ENCODE results near the gene CALML5.

Gene CALML5

DNA sequence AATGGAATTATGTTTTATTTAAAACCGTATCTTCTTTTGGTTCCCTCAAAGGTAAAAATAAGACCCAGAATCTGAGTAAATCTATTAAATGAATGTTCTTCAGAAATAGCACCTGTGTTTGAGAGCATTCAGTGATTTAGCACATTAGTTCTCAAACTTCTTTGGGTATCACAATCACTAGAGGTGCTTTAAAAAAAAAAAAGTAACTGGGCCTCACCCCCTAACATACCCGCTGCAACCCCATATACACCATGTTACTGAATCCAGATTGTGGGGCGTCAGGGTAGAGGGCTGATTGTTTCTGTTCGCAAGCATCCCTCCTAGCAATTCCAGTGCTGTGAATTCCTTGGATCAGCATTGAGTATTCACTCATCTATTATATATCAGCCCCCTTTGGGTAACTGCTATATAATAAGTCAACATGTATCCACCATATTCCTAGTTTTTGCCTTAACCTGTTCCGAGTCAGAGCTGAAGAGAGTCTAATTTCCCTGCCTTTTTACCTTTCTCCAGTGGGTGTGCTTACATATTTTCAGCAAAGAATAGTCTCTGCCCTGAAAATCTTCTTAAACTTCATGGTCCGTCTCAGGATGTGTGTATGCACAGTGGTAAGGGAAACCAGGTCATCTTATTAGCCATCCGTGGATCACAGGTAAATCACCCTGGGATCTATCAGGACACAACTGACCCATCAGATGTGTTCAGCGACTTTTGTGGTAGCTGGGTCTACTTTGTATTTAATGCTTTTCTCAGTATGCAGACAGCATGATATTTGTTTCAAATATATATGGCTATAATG, 40.2 kb downstream of the CALML5 start:
- no peak overlapping the region for H3K27ac ChIP-seq
- TF ChIP-seq, protein P1, sequence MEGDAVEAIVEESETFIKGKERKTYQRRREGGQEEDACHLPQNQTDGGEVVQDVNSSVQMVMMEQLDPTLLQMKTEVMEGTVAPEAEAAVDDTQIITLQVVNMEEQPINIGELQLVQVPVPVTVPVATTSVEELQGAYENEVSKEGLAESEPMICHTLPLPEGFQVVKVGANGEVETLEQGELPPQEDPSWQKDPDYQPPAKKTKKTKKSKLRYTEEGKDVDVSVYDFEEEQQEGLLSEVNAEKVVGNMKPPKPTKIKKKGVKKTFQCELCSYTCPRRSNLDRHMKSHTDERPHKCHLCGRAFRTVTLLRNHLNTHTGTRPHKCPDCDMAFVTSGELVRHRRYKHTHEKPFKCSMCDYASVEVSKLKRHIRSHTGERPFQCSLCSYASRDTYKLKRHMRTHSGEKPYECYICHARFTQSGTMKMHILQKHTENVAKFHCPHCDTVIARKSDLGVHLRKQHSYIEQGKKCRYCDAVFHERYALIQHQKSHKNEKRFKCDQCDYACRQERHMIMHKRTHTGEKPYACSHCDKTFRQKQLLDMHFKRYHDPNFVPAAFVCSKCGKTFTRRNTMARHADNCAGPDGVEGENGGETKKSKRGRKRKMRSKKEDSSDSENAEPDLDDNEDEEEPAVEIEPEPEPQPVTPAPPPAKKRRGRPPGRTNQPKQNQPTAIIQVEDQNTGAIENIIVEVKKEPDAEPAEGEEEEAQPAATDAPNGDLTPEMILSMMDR (IDR thresholded peaks at IDR 0.05), result no peak
- H3K4me3 ChIP-seq, result no peak overlapping the region
- DNase-seq (ENCODE audit: low spot score), result no peak

DNA sequence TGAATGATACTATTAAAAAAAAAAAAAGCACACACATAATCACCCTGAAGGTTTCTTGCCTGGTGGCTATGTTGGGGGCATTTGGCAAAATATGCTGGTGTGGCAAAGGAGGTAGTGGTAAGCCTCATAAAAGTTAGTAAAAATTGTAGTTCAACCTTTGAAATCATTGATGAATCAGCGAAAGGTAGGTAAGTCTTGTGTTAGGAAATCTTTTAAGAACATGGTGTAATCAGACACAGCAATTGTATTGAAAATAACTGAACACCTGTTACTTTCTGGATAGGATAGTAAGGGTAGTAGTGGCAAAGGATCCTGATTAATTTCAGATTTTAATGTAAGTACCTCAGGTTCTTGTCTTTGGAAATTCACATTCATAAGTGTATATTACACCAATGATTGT, 40.9 kb downstream of the CALML5 start:
- no peak overlapping the region for H3K27ac ChIP-seq
- no peak overlapping the region for H3K4me3 ChIP-seq
- TF ChIP-seq, protein P1 (IDR thresholded peaks at IDR 0.05), result no peak
- no peak for DNase-seq (ENCODE audit: low spot score)

GRCh38 chr10:5457741-5458140, 41.6 kb downstream of the CALML5 start:
- no peak overlapping the region for H3K4me3 ChIP-seq
- no peak overlapping the region for H3K27ac ChIP-seq
- DNase-seq (ENCODE audit: low spot score), result no peak
- TF ChIP-seq, protein P1 (IDR thresholded peaks at IDR 0.05), result no peak

DNA sequence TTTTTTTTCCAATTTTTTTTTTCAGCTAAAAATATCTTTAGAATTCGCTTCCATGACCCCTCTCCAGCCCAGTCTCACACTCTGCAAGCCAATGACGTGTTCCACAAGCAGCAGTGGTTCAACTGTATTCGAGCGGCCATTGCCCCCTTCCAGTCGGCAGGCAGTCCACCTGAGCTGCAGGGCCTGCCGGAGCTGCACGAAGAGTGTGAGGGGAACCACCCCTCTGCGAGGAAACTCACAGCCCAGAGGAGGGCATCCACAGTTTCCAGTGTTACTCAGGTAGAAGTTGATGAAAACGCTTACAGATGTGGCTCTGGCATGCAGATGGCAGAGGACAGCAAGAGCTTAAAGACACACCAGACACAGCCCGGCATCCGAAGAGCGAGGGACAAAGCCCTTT, 42.8 kb downstream of the CALML5 start:
- Histone ChIP-seq H3K27ac (no peak overlapping the region), H3K4me3 (no peak overlapping the region)
- DNase-seq (ENCODE audit: low spot score), result no peak
- TF ChIP-seq, protein P1 (IDR thresholded peaks at IDR 0.05), result no peak

DNA sequence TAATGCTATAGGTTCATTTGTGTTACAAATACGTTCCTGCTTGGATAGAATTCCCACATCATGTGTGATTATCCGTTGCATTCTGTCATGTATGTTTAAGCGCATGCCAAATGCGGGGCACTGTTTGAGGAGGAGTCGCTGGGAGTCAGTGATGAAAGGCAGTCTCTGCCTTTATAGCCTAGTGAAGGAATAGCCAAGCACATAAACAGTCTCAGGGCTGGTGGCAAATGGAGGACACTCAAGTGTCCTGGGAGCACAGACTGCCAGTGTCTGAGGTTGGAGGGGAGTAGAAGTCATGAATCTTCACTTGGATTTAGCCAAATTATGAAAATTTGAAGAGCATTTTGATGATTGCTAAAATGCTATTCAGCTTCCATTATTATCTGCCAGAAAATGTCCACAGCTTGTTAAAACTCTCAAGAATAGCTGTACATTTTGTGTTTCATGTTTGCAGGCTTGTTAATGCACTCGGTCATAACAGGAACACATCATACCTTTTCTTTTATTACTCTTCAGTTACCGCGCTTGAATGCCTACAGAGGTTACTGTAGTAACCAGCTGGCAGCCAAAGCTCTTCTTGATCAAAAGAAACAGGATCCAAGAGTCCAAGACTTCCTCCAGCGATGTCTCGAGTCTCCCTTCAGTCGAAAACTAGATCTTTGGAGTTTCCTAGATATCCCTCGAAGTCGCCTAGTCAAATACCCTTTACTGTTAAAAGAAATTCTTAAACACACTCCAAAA, 45.5 kb downstream of the CALML5 start:
- H3K27ac ChIP-seq, result no peak overlapping the region
- TF ChIP-seq, protein P1 (IDR thresholded peaks at IDR 0.05), result no peak

DNA sequence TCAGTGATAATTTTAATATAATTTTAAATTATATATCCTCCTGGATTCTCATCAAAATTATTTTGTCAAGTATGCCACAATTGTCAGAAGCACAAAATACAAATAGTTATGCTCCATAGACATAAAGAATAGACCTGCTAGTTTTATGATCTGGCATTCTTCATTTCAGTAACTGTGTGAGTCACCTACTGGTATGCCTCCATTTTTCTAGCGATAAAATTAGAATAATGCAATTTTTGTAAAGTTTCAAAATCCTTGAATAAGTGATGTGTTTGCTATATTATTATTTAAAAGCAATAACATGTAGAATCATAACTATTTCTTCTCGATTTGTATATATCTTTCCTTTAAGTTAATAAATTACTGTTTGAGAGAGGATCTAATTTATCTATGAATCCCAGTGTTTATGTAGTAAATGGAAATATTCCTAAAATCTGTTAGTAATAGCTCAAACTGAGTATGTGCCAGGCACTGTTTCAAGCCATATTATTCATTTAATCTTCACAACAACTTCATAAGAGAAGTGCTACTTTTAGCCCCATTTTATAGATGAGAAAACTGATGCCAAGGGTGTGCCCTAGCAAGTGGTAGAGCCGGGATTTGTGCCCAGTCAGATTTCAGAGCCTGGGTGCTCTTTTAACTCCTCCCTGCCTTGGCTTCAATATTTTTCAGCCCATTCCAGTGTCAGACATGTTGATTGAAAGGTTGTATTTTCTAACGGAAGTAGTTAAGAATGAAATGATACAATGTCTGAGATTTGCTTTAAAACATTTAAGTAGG, 48.6 kb downstream of the CALML5 start:
- peak overlapping the region; percentile 52 to 75 for H3K27ac ChIP-seq
- DNase-seq (ENCODE audit: low spot score), result no peak
- TF ChIP-seq, protein P1 (IDR thresholded peaks at IDR 0.05), result no peak
- peak overlapping the region; percentile 73 for H3K4me3 ChIP-seq

More for the DNA sequence above, 45.5 kb downstream of the CALML5 start:
- no peak overlapping the region for H3K4me3 ChIP-seq
- no peak for DNase-seq (ENCODE audit: low spot score)

All from coronary artery (tissue), 2 donors.